Epithelial cell of proximal tubule (primary cell): Measurements from ENCODE around the gene OR10R2. TPM values are rescaled to one million over a fixed set of nuclear protein-coding genes. Genes with fewer than 3 reads are reported as not detected.

Source experiments
- DNase-seq: peaks from one replicate; pipeline ENCODE4 v3.0.0-alpha.2; 2011; ENCODE audit warnings: low read depth
- H3K4me3 ChIP-seq: 2 replicates; pipeline ENCODE4 v1.5.1; 2011; ENCODE audit warnings: low read depth, mild to moderate bottlenecking, low read length
- total RNA-seq: library from RNA; depleted of rRNA; stranded (reverse); fragments of >200 nt; gene quantifications from 2 replicates; pipeline ENCODE4 v1.2.3, GENCODE V29; 2015
- TF ChIP-seq, protein P1 (sequence below): conservative IDR thresholded peaks from 2 replicates; pipeline ENCODE4 v1.5.1; 2012; ENCODE audit warnings: low read depth, mild to moderate bottlenecking, low read length

OR10R2 gene
- total RNA-seq, 1 donor from 2014 or later = not detected

DNA sequence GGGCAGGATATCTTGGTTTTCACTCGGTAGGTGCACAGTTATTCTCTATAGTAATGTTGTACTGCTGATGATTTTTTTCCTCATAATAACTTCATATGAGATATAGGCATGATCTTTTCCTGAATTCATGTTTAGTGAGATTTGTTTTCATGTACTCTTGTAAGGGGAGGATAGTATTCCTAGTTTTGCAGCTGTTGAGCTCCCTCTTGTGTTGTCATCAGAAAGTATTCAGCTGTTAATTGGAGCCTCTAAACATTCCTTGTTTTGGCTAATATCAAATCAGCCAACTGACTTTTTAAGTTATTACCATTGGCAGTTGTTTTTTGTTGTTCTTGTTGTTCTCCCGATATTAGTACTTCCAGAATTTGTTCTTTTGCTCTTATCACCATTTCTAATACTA, 24.4 kb downstream of the OR10R2 start:
- TF ChIP-seq, protein P1, sequence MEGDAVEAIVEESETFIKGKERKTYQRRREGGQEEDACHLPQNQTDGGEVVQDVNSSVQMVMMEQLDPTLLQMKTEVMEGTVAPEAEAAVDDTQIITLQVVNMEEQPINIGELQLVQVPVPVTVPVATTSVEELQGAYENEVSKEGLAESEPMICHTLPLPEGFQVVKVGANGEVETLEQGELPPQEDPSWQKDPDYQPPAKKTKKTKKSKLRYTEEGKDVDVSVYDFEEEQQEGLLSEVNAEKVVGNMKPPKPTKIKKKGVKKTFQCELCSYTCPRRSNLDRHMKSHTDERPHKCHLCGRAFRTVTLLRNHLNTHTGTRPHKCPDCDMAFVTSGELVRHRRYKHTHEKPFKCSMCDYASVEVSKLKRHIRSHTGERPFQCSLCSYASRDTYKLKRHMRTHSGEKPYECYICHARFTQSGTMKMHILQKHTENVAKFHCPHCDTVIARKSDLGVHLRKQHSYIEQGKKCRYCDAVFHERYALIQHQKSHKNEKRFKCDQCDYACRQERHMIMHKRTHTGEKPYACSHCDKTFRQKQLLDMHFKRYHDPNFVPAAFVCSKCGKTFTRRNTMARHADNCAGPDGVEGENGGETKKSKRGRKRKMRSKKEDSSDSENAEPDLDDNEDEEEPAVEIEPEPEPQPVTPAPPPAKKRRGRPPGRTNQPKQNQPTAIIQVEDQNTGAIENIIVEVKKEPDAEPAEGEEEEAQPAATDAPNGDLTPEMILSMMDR = peak; percentile 74
- H3K4me3 ChIP-seq = no peak overlapping the region
- DNase-seq = peak; percentile 10

DNA sequence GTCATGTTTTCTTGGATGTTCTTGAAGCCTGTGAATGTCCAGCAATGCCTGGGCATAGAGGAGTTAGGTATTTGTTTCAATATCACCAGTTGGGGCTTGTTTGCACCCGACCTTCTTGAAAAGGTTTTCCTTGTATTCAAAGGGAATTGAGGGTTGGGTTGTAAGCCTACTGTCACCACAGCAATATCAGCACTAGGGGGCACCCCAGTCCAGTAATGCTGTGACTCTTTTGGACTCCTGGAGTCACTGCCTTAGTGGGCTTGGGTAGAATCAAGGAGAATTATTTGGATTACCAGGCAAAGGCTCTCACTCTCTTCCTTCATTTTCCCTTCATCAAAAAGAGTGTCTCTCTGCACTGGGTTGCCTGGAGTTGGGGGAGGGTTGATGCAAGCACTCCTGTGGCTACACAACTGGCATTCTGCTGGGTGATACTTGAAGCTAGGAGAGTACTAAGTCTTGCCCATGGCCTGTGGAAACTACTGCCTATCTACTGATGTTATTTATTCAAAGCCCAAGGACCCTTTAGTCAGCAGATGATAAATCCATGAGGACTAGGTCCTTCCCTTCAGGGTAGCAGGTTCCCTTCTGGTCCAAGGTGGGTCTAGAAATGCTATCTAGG, 34.5 kb downstream of the OR10R2 start:
- DNase-seq = no peak
- TF ChIP-seq, protein P1 = peak; percentile 74
- H3K4me3 ChIP-seq = no peak overlapping the region

DNA sequence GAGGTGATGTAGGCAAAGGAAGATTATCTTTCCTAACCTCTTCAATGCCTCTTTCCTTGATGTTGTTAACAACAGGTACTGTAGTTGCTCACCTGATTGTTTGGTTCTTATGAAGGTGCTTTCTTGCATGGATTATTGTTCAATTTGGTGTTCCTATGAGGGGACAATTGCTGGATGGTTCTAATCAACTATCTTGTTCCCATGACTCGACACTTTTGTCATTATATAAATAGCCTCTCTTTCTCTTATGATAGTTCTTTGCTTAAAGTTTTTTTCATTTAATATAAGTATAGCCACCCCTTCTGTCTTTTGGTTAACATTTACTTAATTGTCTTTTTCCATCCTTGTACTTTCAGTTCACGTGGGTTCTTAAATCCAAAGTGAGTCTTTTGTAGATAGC, 35.5 kb downstream of the OR10R2 start:
- no peak overlapping the region for H3K4me3 ChIP-seq
- DNase-seq = no peak
- TF ChIP-seq, protein P1 = no peak

DNA sequence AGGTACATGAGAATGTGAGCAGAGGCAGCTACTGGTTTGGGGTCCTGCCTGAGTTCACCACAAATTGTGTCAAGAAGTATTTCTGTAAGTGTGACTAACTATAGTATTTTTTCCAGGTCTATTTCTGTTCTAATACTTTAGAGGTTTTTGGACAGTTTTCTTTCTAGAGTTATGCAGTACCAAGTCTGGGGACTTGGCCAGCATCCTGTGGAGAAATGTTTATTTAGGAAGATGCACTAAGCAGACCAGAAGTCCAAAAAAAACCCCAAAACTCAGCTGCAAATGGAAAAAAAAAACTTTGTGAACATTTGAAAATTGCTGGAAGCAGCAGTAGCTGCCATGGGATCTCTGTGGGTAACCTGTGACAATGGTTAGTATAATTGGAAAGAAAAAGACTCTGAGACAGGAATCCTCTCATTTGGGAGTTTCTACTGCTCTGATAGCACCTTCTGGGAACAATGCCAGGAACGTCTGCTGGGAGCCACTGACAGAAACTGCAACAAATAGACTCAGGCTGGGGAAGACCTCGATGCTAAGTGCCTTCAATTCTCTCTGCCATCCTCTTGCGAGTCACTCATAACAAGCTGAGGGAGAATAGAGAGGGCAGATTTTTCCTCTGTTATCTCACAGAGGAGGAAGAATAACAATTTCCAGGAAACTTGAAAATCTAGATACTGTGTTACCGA, 37.6 kb downstream of the OR10R2 start:
- no peak for DNase-seq

DNA sequence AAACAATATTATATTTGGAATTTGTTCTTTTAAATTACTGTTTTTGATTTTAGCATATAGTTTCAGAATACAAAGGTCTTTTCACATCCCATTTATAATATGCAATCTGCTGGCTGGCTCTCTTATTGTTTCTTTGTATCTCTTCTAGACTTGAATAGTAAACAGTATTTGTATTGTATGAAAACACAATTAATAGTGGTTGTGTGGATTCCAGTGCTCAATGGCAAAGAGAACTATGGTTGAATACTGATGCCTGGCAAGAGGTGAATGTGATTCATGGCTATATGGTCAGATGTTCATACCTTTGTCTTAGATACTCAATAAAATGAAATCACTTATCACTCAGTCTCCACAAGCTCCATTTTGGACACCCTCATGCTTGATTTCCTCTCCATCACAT, 44.9 kb downstream of the OR10R2 start:
- no peak overlapping the region for H3K4me3 ChIP-seq
- DNase-seq = no peak
- TF ChIP-seq, protein P1 = no peak

More for the DNA sequence above, 37.6 kb downstream of the OR10R2 start:
- H3K4me3 ChIP-seq = no peak overlapping the region
- TF ChIP-seq, protein P1 = no peak

DNA sequence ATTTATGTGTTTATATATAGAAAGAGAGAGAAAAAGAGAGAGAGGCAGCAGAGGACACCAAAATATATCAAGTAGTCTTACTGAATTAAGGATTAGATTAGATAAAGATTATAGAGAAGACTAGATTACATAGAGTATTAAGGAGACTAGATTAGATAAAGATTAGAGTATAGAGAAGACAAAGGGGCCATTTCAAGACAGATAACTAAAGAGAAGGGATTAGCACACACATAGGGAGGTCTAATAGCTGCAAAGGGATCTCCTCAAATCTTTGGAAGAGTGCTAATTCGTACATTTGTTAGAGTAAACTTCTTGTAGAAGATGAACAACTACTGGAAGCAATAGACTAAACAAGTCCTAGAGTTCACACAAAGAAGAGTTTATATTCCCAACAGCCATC, 48.0 kb downstream of the OR10R2 start:
- no peak overlapping the region for H3K4me3 ChIP-seq
- DNase-seq = no peak
- TF ChIP-seq, protein P1 = no peak
